Endometrium (tissue), 2 donors: ENCODE data around the gene ASTN2.
A peak's percentile ranks its signal among the peaks of the same experiment; 100 is the strongest.

Experiments
- FAIRE-seq: peaks from 2 replicates; lab custom pipeline; 2012; peaks lifted over from hg19 to GRCh38; lab: Jason Lieb, UNC
- donor health status: control.
- donor health status: control.

The ASTN2 gene

GRCh38 chr9:116627433-116627832 is 787.4 kb downstream of the ASTN2 start:
- no peak for FAIRE-seq

GRCh38 chr9:116626762-116627161 is 788.1 kb downstream of the ASTN2 start:
- FAIRE-seq, result no peak

GRCh38 chr9:116623715-116624114 is 791.1 kb downstream of the ASTN2 start:
- no peak for FAIRE-seq

GRCh38 chr9:116617389-116617788 is 797.5 kb downstream of the ASTN2 start:
- no peak for FAIRE-seq

- FAIRE-seq, result no peak
Observed at GRCh38 chr9:116616304-116616914, 798.4 kb downstream of the ASTN2 start.

- no peak for FAIRE-seq
Observed at GRCh38 chr9:116608064-116608463, 806.8 kb downstream of the ASTN2 start.

GRCh38 chr9:116605904-116606341 is 808.9 kb downstream of the ASTN2 start:
- no peak for FAIRE-seq

GRCh38 chr9:116605060-116605459 is 809.8 kb downstream of the ASTN2 start:
- FAIRE-seq, result no peak

- FAIRE-seq, result no peak
Observed at GRCh38 chr9:116604251-116604650, 810.6 kb downstream of the ASTN2 start.

GRCh38 chr9:116599342-116599884 is 815.4 kb downstream of the ASTN2 start:
- no peak for FAIRE-seq

GRCh38 chr9:116596646-116597045 is 818.2 kb downstream of the ASTN2 start:
- no peak for FAIRE-seq

GRCh38 chr9:116594547-116594946 is 820.3 kb downstream of the ASTN2 start:
- FAIRE-seq, result no peak

- FAIRE-seq, result no peak
Observed at GRCh38 chr9:116592970-116593369, 821.9 kb downstream of the ASTN2 start.

GRCh38 chr9:116589392-116590354 is 825.2 kb downstream of the ASTN2 start:
- no peak for FAIRE-seq

GRCh38 chr9:116587919-116588318 is 826.9 kb downstream of the ASTN2 start:
- FAIRE-seq, result no peak

GRCh38 chr9:116585896-116586295 is 829.0 kb downstream of the ASTN2 start:
- no peak for FAIRE-seq

GRCh38 chr9:116585204-116585603 is 829.7 kb downstream of the ASTN2 start:
- FAIRE-seq, result no peak

- FAIRE-seq, result no peak
Observed at GRCh38 chr9:116580853-116581252, 834.0 kb downstream of the ASTN2 start.

- no peak for FAIRE-seq
Observed at GRCh38 chr9:116576386-116576785, 838.5 kb downstream of the ASTN2 start.

GRCh38 chr9:116574027-116574679 is 840.7 kb downstream of the ASTN2 start:
- no peak for FAIRE-seq

GRCh38 chr9:116572095-116572748 is 842.6 kb downstream of the ASTN2 start:
- peak; percentile 35 for FAIRE-seq

- FAIRE-seq, result no peak
Observed at GRCh38 chr9:116569111-116569510, 845.7 kb downstream of the ASTN2 start.
